H1 (cell line): ENCODE measurements around the gene CDR2L. TPM values are rescaled to one million over a fixed set of nuclear protein-coding genes. Genes with fewer than 3 reads are reported as not detected.

Experiments
- CTCF ChIA-PET: fragments of 300-600 bp; sonication (Branson Sonifier 250); formaldehyde crosslinking; loops from one replicate; lab custom pipeline; 2021; ENCODE audit not compliant: partially characterized antibody; lab: Charles Lee
- POLR2A ChIA-PET: fragments of 300-600 bp; sonication (Branson Sonifier 250); formaldehyde crosslinking; loops from one replicate; lab custom pipeline; 2021; ENCODE audit warnings: inconsistent platforms; ENCODE audit not compliant: partially characterized antibody; lab: Charles Lee
- DNase-seq, 2 experiments: peaks; one replicate each; pipeline versions ENCODE4 v3.0.0 to v3.0.0-alpha.2; 2010 to 2022; ENCODE audit warnings: low spot score in 2 of 2, low read depth in 1 of 2, mixed read lengths in 1 of 2
- FAIRE-seq: peaks from 2 replicates; lab custom pipeline; 2011; peaks lifted over from hg19 to GRCh38; lab: Jason Lieb, UNC
- H2AFZ ChIP-seq: 2 replicates; pipeline ENCODE4 v1.8.1; 2012; ENCODE audit warnings: low read length, inconsistent platforms
- H2AK5ac ChIP-seq: 2 replicates; pipeline ENCODE4 v1.6.1; 2013; ENCODE audit warnings: low read depth, low read length
- H2BK120ac ChIP-seq: replicated peaks from 2 replicates; pipeline ENCODE3; 2013; ENCODE audit warnings: low read depth, low read length, inconsistent platforms
- H2BK12ac ChIP-seq: 2 replicates; pipeline ENCODE4 v1.6.1; 2013; ENCODE audit warnings: low read depth, low read length
- H2BK15ac ChIP-seq: 2 replicates; pipeline ENCODE4 v1.6.1; 2013; ENCODE audit warnings: low read length
- H2BK20ac ChIP-seq: 2 replicates; pipeline ENCODE4 v1.6.1; 2013; ENCODE audit warnings: low read length
- H2BK5ac ChIP-seq: 2 replicates; pipeline ENCODE4 v1.6.1; 2013; ENCODE audit warnings: low read depth, low read length
- H3K14ac ChIP-seq: 2 replicates; pipeline ENCODE4 v1.6.1; 2013; ENCODE audit warnings: inconsistent platforms; ENCODE audit not compliant: insufficient read length
- H3K18ac ChIP-seq: 2 replicates; pipeline ENCODE4 v1.6.1; 2013; ENCODE audit warnings: low read length; ENCODE audit errors: extremely low read depth
- H3K23ac ChIP-seq: 2 replicates; pipeline ENCODE4 v1.6.1; 2013; ENCODE audit warnings: inconsistent platforms; ENCODE audit not compliant: insufficient read length
- H3K23me2 ChIP-seq: 2 replicates; pipeline ENCODE4 v1.6.1; 2013; ENCODE audit warnings: low read depth, low read length
- H3K27ac ChIP-seq: 2 replicates; pipeline ENCODE4 v1.6.1; 2011; ENCODE audit warnings: low read depth, low read length, inconsistent platforms
- H3K27me3 ChIP-seq, 4 experiments: replicated peaks in 1 of 4; 1 replicate in 1 of 4; 2 replicates in 3 of 4; pipeline versions ENCODE4 v1.6.1 to v1.8.1; 2011 to 2013; ENCODE audit warnings: low read length in 3 of 4, mild to moderate bottlenecking in 3 of 4, inconsistent platforms in 2 of 4, mixed read lengths in 2 of 4, moderate library complexity in 1 of 4; ENCODE audit not compliant: control insufficient read depth in 3 of 4, insufficient read depth in 3 of 4; ENCODE audit errors: extremely low read depth in 1 of 4
- H3K36me3 ChIP-seq, 4 experiments: 2 replicates each; pipeline versions ENCODE4 v1.6.1 to v1.8.1; 2011 to 2013; ENCODE audit warnings: mild to moderate bottlenecking in 4 of 4, low read length in 3 of 4, moderate library complexity in 2 of 4, control low read depth in 1 of 4, inconsistent platforms in 1 of 4; ENCODE audit not compliant: insufficient read depth in 4 of 4, control insufficient read depth in 2 of 4
- H3K4ac ChIP-seq: replicated peaks from 2 replicates; pipeline ENCODE3; 2013; ENCODE audit warnings: low read length, low read depth, mixed read lengths, inconsistent platforms; ENCODE audit not compliant: insufficient read length
- H3K4me1 ChIP-seq, 4 experiments: replicated peaks in 1 of 4; 1 replicate in 1 of 4; 2 replicates in 3 of 4; pipeline versions ENCODE4 v1.6.1 to v1.8.1; 2011 to 2013; ENCODE audit warnings: low read length in 3 of 4, inconsistent platforms in 2 of 4, mixed read lengths in 1 of 4; ENCODE audit not compliant: insufficient read depth in 4 of 4, control insufficient read depth in 3 of 4
- H3K4me2 ChIP-seq, 2 experiments: 2 replicates each; pipeline versions ENCODE4 v1.6.1 to v1.8.1; 2011 to 2013; ENCODE audit warnings: low read depth in 2 of 2, low read length in 2 of 2, control low read depth in 1 of 2, inconsistent platforms in 1 of 2, mild to moderate bottlenecking in 1 of 2; ENCODE audit not compliant: insufficient read depth in 1 of 2
- H3K4me3 ChIP-seq, 4 experiments: fragments of 200-600, 300-600 bp in 1 of 4; sonication (generic), shearing (Covaris generic), sonication (Bioruptor Twin) in 1 of 4; 2 replicates each; pipeline versions ENCODE4 v1.5.1 to v1.8.1; 2011 to 2016; ENCODE audit warnings: low read length in 4 of 4, low read depth in 3 of 4, control low read depth in 2 of 4, inconsistent platforms in 2 of 4, mild to moderate bottlenecking in 2 of 4, mixed read lengths in 1 of 4, moderate library complexity in 1 of 4; ENCODE audit not compliant: insufficient read depth in 2 of 4; ENCODE audit errors: extremely low read depth in 1 of 4
- H3K56ac ChIP-seq: replicated peaks from 2 replicates; pipeline ENCODE3; 2013; ENCODE audit warnings: low read depth, mild to moderate bottlenecking, mixed read lengths, low read length, inconsistent platforms; ENCODE audit not compliant: insufficient read length
- H3K79me1 ChIP-seq: 2 replicates; pipeline ENCODE4 v1.6.1; 2013; ENCODE audit warnings: low read depth, low read length, control low read depth
- H3K79me2 ChIP-seq, 2 experiments: 2 replicates each; pipeline versions ENCODE4 v1.6.1 to v1.8.1; 2012 to 2013; ENCODE audit warnings: low read length in 2 of 2, mild to moderate bottlenecking in 2 of 2, inconsistent platforms in 1 of 2; ENCODE audit not compliant: insufficient read depth in 2 of 2, control insufficient read depth in 1 of 2
- H3K9ac ChIP-seq, 4 experiments: replicated peaks in 1 of 4; 1 replicate in 1 of 4; 2 replicates in 3 of 4; pipeline versions ENCODE4 v1.6.1 to v1.8.1; 2011 to 2013; ENCODE audit warnings: low read depth in 3 of 4, low read length in 3 of 4, control low read depth in 2 of 4, mild to moderate bottlenecking in 2 of 4, moderate library complexity in 2 of 4, inconsistent platforms in 1 of 4; ENCODE audit errors: extremely low read depth in 1 of 4
- H3K9me3 ChIP-seq, 2 experiments: 2 replicates each; pipeline versions ENCODE4 v1.6.1 to v1.8.1; 2012 to 2013; ENCODE audit warnings: mild to moderate bottlenecking in 2 of 2, moderate library complexity in 2 of 2, control low read depth in 1 of 2, inconsistent platforms in 1 of 2, low read depth in 1 of 2, low read length in 1 of 2, mixed read lengths in 1 of 2; ENCODE audit not compliant: insufficient read depth in 2 of 2
- H4K20me1 ChIP-seq, 2 experiments: replicated peaks in 1 of 2; 2 replicates each; pipeline versions ENCODE3 to v1.8.1; 2011 to 2013; ENCODE audit warnings: inconsistent platforms in 2 of 2, low read length in 2 of 2, mild to moderate bottlenecking in 1 of 2; ENCODE audit not compliant: insufficient read depth in 2 of 2, control insufficient read depth in 1 of 2
- H4K5ac ChIP-seq: 2 replicates; pipeline ENCODE4 v1.6.1; 2013; ENCODE audit warnings: low read length, low read depth, mixed read lengths, inconsistent platforms; ENCODE audit not compliant: insufficient read length
- H4K8ac ChIP-seq: 2 replicates; pipeline ENCODE4 v1.8.0; 2013; ENCODE audit warnings: mild to moderate bottlenecking, moderate library complexity, low read length, inconsistent platforms; ENCODE audit not compliant: insufficient read depth; ENCODE audit errors: extremely low read depth
- H4K91ac ChIP-seq: replicated peaks from 2 replicates; pipeline ENCODE3; 2013; ENCODE audit warnings: low read length, mixed read lengths, inconsistent platforms; ENCODE audit not compliant: insufficient read length
- BACH1 ChIP-seq: IDR thresholded peaks from 2 replicates; pipeline ENCODE4 v1.6.1; 2012; ENCODE audit warnings: low read length, improper control_type of control experiment
- CEBPB ChIP-seq: IDR thresholded peaks from 2 replicates; pipeline ENCODE4 v1.6.1; 2012; ENCODE audit warnings: low read depth, low read length
- CTBP2 ChIP-seq: IDR thresholded peaks from 2 replicates; pipeline ENCODE4 v1.7.0; 2011; ENCODE audit warnings: borderline replicate concordance, mild to moderate bottlenecking, moderate library complexity, mixed read lengths, low read length; ENCODE audit not compliant: insufficient read depth, insufficient read length
- FOSL1 ChIP-seq: IDR thresholded peaks from 2 replicates; pipeline ENCODE4 v1.6.1; 2011; ENCODE audit warnings: mild to moderate bottlenecking, low read depth, low read length, moderate library complexity; ENCODE audit not compliant: insufficient read depth
- JUN ChIP-seq: IDR thresholded peaks from 2 replicates; pipeline ENCODE4 v1.6.1; 2011; ENCODE audit warnings: low read depth, mild to moderate bottlenecking, improper control_type of control experiment, low read length
- JUND ChIP-seq: IDR thresholded peaks from 2 replicates; pipeline ENCODE4 v1.6.1; 2011; ENCODE audit warnings: mild to moderate bottlenecking, improper control_type of control experiment, low read length
- KDM5A ChIP-seq: fragments of 200-600 bp; IDR thresholded peaks from 2 replicates; pipeline ENCODE4 v1.7.1; 2012; ENCODE audit warnings: mild to moderate bottlenecking, low read length, inconsistent platforms, mixed read lengths
- RXRA ChIP-seq: IDR thresholded peaks from 2 replicates; pipeline ENCODE4 v1.6.1; 2011; ENCODE audit warnings: low read depth, mild to moderate bottlenecking, low read length, moderate library complexity; ENCODE audit not compliant: insufficient read depth
- SIRT6 ChIP-seq: IDR thresholded peaks from one replicate; pipeline ENCODE4 v1.7.1; 2012; ENCODE audit warnings: low read length, inconsistent platforms
- SUZ12 ChIP-seq: fragments of 200-600 bp; sonication (generic); IDR thresholded peaks from 2 replicates; pipeline ENCODE4 v1.6.1; 2012; ENCODE audit warnings: mild to moderate bottlenecking, inconsistent platforms, low read length, moderate library complexity, mixed read lengths
- TCF12 ChIP-seq: IDR thresholded peaks from 2 replicates; pipeline ENCODE4 v1.6.1; 2011; ENCODE audit warnings: low read depth, mild to moderate bottlenecking, low read length
- WGBS, 2 experiments: shearing (Covaris generic) in 1 of 2; methylation state at CpG; one replicate each; pipeline versions ENCODE4 v1.1.6 to v1.1.7; 2013 to 2015; ENCODE audit warnings: low lambda C conversion rate in 2 of 2, mixed read lengths in 2 of 2, inconsistent platforms in 1 of 2, low coverage in 1 of 2, missing lambda C conversion rate in 1 of 2; ENCODE audit not compliant: insufficient replicate concordance in 2 of 2, insufficient coverage in 1 of 2, insufficient read length in 1 of 2; ENCODE audit errors: extremely low coverage in 1 of 2, missing lambda C conversion rate in 1 of 2; 5-methylcytosine and 5-hydroxymethylcytosine counted together
- polyA plus RNA-seq, 7 experiments: library from polyadenylated mRNA; depleted of rRNA in 3 of 7; stranded (reverse) in 5 of 7; unstranded in 2 of 7; fragments of >200 nt in 5 of 7; fragments of 200-250 nt in 2 of 7; gene quantifications; 1 replicate in 5 of 7; 2 replicates in 1 of 7; 4 replicates in 1 of 7; pipeline versions ENCODE4 v1.2.1 to v1.2.3, GENCODE V29; 2011 to 2013; ENCODE audit warnings: missing spikeins in 2 of 7, mixed read lengths in 2 of 7
- total RNA-seq: library from RNA; stranded (reverse); fragmentation: NEBNext Ultra II Directional; extraction: Animal tissue kit (Norgen Biotek cat#: 25700); gene quantifications from 2 replicates; pipeline ENCODE4 v1.2.1, GENCODE V29; 2021

The CDR2L gene
- total and polyA plus RNA-seq, 2 of the 8 experiments (the other 6 are each of a cell fraction or from before 2014, with no cell fraction given), result 20.4 to 38.1 TPM

- Histone ChIP-seq H3K23me2 (no peaks in the 10 kb centered on the region), H3K27me3 (no peaks in the 10 kb centered on the region), H3K4ac (peak overlapping the region; percentile 61), H3K56ac (peak overlapping the region; percentile 42), H4K5ac (no peak overlapping the region), H3K4me1 (peaks cover 3 to 10% (median 7%) of the 10 kb centered on the region in 4 experiments; a peak in 5 of 7 replicates), H3K18ac (peak overlapping the region; percentile 65), H2AK5ac (no peak overlapping the region), H2BK12ac (no peak overlapping the region), H3K14ac (no peak overlapping the region), H3K4me3 (peak overlapping the region; percentile 82 to 98 (median 95)), H4K91ac (peak overlapping the region; percentile 34), H2BK120ac (no peak overlapping the region), H2BK20ac (no peak overlapping the region), H2BK15ac (no peak overlapping the region; the same call in 1 of the 2 replicates), H3K9ac (peak overlapping the region; percentile 44 to 97 (median 95); a peak in 6 of 7 replicates), H3K9me3 (peaks cover 6 to 8% of the 10 kb centered on the region in 2 experiments), H3K4me2 (peak overlapping the region; percentile 42 to 72), H3K23ac (no peak overlapping the region), H3K79me1 (no peaks in the 10 kb centered on the region), H4K8ac (peak overlapping the region; percentile 85; the same call in 1 of the 2 replicates), H4K20me1 (no peaks in the 10 kb centered on the region), H3K36me3 (peaks cover 0 to 5% (median 2%) of the 10 kb centered on the region in 4 experiments; a peak in 2 of 8 replicates), H2BK5ac (no peak overlapping the region), H3K79me2 (no peaks in the 10 kb centered on the region), H3K27ac (peak overlapping the region; percentile 41; the same call in 1 of the 2 replicates), H2AFZ (peak overlapping the region; percentile 93)
- POLR2A ChIA-PET, result interaction anchor here (0.8 to 3.7 kb wide), 9 partner anchors 9 to 156 kb away, joined by 3 to 63 read pairs (median 4); partner anchors contain the start of gene MRPL58
- DNase-seq (peak; percentile 87 to 100), FAIRE-seq (peak; percentile 76)
- CTCF ChIA-PET, result interaction anchor here (0.9 to 3.4 kb wide), 9 partner anchors 8 to 75 kb away, joined by 3 to 28 read pairs (median 7); partner anchors contain the start of gene MRPL58
- WGBS, 2 experiments, result 1% methylated on average over 35 of the region's 36 CpGs; no CpG with 5 or more reads in 1 of the 2 experiments
- TF ChIP-seq CTBP2, result peak; percentile 29
- 0 out of 2 replicates have a peak, but pooled peaks have one; percentile 46 for TF ChIP-seq TCF12
- TF ChIP-seq BACH1, result peak; percentile 37; the same call in 1 of the 2 replicates
- no peak for TF ChIP-seq RXRA
- TF ChIP-seq SIRT6, result no peak
- no peak for TF ChIP-seq FOSL1
- TF ChIP-seq JUND, result no peak
- no peak; the same call in 1 of the 2 replicates for TF ChIP-seq CEBPB
- TF ChIP-seq JUN, result no peak
- TF ChIP-seq KDM5A, result no peak
- no peak for TF ChIP-seq SUZ12
Measured at GRCh38 chr17:75033346-75034235, 46.2 kb downstream of the CDR2L start.
